Measurements from ENCODE around the gene C3orf85. TPM values are rescaled to one million over a fixed set of nuclear protein-coding genes. Genes with fewer than 3 reads are reported as not detected.

Gene C3orf85
- total and polyA plus RNA-seq, 10 of the 15 experiments (the other 5 are each of a cell fraction or from before 2014, with no cell fraction given) = not detected

GRCh38 chr3:109143646-109144045 is 7.1 kb downstream of the C3orf85 start:
- H3K36me3 ChIP-seq (ENCODE audit: control insufficient read depth in 2 of 2, insufficient read depth in 2 of 2, low read length in 1 of 2) = no peaks in the 10 kb centered on the region
- FAIRE-seq (no peak), DNase-seq (ENCODE audit: low read depth, low spot score) (no peak), ATAC-seq (no peak)
- H3K79me2 ChIP-seq (ENCODE audit: control insufficient read depth, insufficient read depth, low read length) = no peaks in the 10 kb centered on the region
- POLR2A ChIA-PET = no interaction called here
- no peak overlapping the region for H2AFZ ChIP-seq (ENCODE audit: control insufficient read depth, low read depth, low read length)
- 23% methylated on average over 1 of the region's 1 CpG for WGBS (ENCODE audit: insufficient coverage, insufficient replicate concordance, low lambda C conversion rate, missing lambda C conversion rate)
- no peaks in the 10 kb centered on the region for H3K27me3 ChIP-seq (replicated peaks in 1 of 2; ENCODE audit: control insufficient read depth in 2 of 2, insufficient read depth in 2 of 2, low read length in 1 of 2)
- RAD21 ChIA-PET (ENCODE audit: unreplicated experiment) = interaction anchor here (1.5 kb wide), 1 partner anchor 120 kb away, joined by 4 read pairs; no protein-coding TSS in a partner anchor
- no peaks in the 10 kb centered on the region for H3K9me3 ChIP-seq (replicated peaks; ENCODE audit: control insufficient read depth, insufficient read depth, low read length)
- in situ Hi-C loops (cut with MboI) (no loop called here), intact Hi-C loops (cut with micrococcal nuclease; ENCODE audit: unreplicated experiment) (no loop called here)
- CTCF ChIA-PET = interaction anchor here (0.8 to 1.3 kb wide), 2 partner anchors 16 to 120 kb away, joined by 3 read pairs; no protein-coding TSS in a partner anchor
- SMC1A ChIA-PET (ENCODE audit: uncharacterized antibody, unreplicated experiment) = no interaction called here
- TF ChIP-seq TBL1XR1 (IDR thresholded peaks at IDR 0.05; ENCODE audit: low read depth, low read length) (no peak), SP1 (IDR thresholded peaks at IDR 0.05; ENCODE audit: low read depth, low read length) (no peak), IKZF1 (conservative IDR thresholded peaks at IDR 0.05) (no peak), RFX5 (IDR thresholded peaks at IDR 0.05; ENCODE audit: low read depth, low read length) (no peak)
- H3K9ac ChIP-seq (ENCODE audit: control insufficient read depth, insufficient read depth, low read length) = no peak overlapping the region
- no peaks in the 10 kb centered on the region for H4K20me1 ChIP-seq (ENCODE audit: control insufficient read depth, insufficient read depth)
- no peaks in the 10 kb centered on the region for H3K4me1 ChIP-seq (ENCODE audit: control insufficient read depth, insufficient read depth, low read length)
- H3K4me2 ChIP-seq (ENCODE audit: control insufficient read depth, insufficient read depth) = no peak overlapping the region
- H3K27ac ChIP-seq (ENCODE audit: control insufficient read depth, insufficient read depth) = no peak overlapping the region
- no peak overlapping the region for H3K4me3 ChIP-seq
- BruUV-seq (replicated peaks) = no TSS peak

GRCh38 chr3:109149078-109149477 is 12.6 kb downstream of the C3orf85 start:
- Histone ChIP-seq H3K4me3 (no peak overlapping the region), H3K9me3 (replicated peaks; ENCODE audit: control insufficient read depth, insufficient read depth, low read length) (no peaks in the 10 kb centered on the region), H4K20me1 (ENCODE audit: control insufficient read depth, insufficient read depth) (no peaks in the 10 kb centered on the region), H3K27ac (ENCODE audit: control insufficient read depth, insufficient read depth) (no peak overlapping the region), H2AFZ (ENCODE audit: control insufficient read depth, low read depth, low read length) (no peak overlapping the region), H3K27me3 (replicated peaks in 1 of 2; ENCODE audit: control insufficient read depth in 2 of 2, insufficient read depth in 2 of 2, low read length in 1 of 2) (no peaks in the 10 kb centered on the region), H3K4me2 (ENCODE audit: control insufficient read depth, insufficient read depth) (no peak overlapping the region), H3K9ac (ENCODE audit: control insufficient read depth, insufficient read depth, low read length) (no peak overlapping the region), H3K36me3 (ENCODE audit: control insufficient read depth in 2 of 2, insufficient read depth in 2 of 2, low read length in 1 of 2) (no peaks in the 10 kb centered on the region), H3K4me1 (ENCODE audit: control insufficient read depth, insufficient read depth, low read length) (no peaks in the 10 kb centered on the region), H3K79me2 (ENCODE audit: control insufficient read depth, insufficient read depth, low read length) (no peaks in the 10 kb centered on the region)
- FAIRE-seq (no peak), DNase-seq (ENCODE audit: low read depth, low spot score) (no peak), ATAC-seq (no peak)
- intact Hi-C loops (cut with micrococcal nuclease; ENCODE audit: unreplicated experiment) (no loop called here), in situ Hi-C loops (cut with MboI) (no loop called here)
- no TSS peak for BruUV-seq (replicated peaks)
- CTCF ChIA-PET = interaction anchor here (1.2 kb wide), 1 partner anchor 17 kb away, joined by 4 read pairs; no protein-coding TSS in a partner anchor
- no peak for TF ChIP-seq BRCA1 (IDR thresholded peaks at IDR 0.05; ENCODE audit: low read depth, low read length)
- no peak for TF ChIP-seq ZNF622 (IDR thresholded peaks at IDR 0.05)
- no peak for TF ChIP-seq STAT3 (IDR thresholded peaks at IDR 0.05; ENCODE audit: low read depth, low read length)
- TF ChIP-seq POLR2A (IDR thresholded peaks at IDR 0.05; ENCODE audit: low read depth, low read length) = no peak
- no peak for TF ChIP-seq ASH2L (IDR thresholded peaks at IDR 0.05; ENCODE audit: borderline replicate concordance, low read depth)
- no peak for TF ChIP-seq RAD51 (IDR thresholded peaks at IDR 0.05)
- TF ChIP-seq MYC (IDR thresholded peaks at IDR 0.05; ENCODE audit: insufficient read depth, insufficient read length, insufficient replicate concordance, low read length, severe bottlenecking) = no peak
- 68% methylated on average over 2 of the region's 2 CpGs for WGBS (ENCODE audit: insufficient coverage, insufficient replicate concordance, low lambda C conversion rate, missing lambda C conversion rate)
- RAD21 ChIA-PET (ENCODE audit: unreplicated experiment) = no interaction called here
- SMC1A ChIA-PET (ENCODE audit: uncharacterized antibody, unreplicated experiment) = no interaction called here
- POLR2A ChIA-PET = no interaction called here
